Measurements from ENCODE around the gene TRAK1.

DNA sequence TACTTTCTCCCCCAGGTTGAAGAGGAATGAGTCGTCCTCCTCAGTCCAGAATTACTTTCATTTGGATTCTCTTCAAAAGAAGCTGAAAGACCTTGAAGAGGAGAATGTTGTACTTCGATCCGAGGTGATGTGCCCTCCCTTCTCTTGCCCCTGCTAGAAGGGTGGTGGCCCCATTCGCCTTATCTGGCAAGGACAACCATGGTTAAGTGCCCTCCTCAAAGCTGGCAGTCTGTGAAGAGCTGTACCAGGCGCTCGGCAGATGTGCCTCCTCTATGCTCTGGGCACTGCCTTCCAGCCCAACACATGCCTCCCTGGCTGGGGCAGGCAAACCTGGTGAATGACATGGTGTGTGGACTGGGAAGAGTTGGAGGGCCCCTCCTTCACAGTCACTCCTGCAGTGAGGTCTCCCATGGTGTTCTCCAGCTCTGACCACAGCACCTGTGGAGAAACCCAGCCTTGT lies 97.9 kb downstream of the TRAK1 start:
- TF ChIP-seq POLR2A (IDR thresholded peaks at IDR 0.05) (no peak), CTCF (IDR thresholded peaks at IDR 0.05) (no peak), POLR2AphosphoS5 (IDR thresholded peaks at IDR 0.05; ENCODE audit: insufficient read depth in 1 of 2, low read depth in 1 of 2) (no peak)

All from vagina (tissue), 2 donors.